Activated CD8-positive, alpha-beta T cell treated with anti-CD3 and anti-CD28 coated beads for 36 hours (primary cell): ENCODE results near the gene CDC42EP3. TPM values are rescaled to one million over a fixed set of nuclear protein-coding genes. Genes with fewer than 3 reads are reported as not detected.

ENCODE experiments used
- ATAC-seq: fragments of 200-7000 bp; cut with Tn5 transposase; one replicate; pipeline ENCODE4 v1.10.0; 2021; ENCODE audit warnings: mild to moderate bottlenecking, moderate library complexity
- CTCF ChIA-PET: fragments of 350-600 bp; sonication (Branson Sonifier 250); formaldehyde crosslinking; loops from one replicate; lab custom pipeline; 2021; ENCODE audit warnings: antibody characterized with exemption; lab: Charles Lee
- POLR2A ChIA-PET: fragments of 350-600 bp; sonication (Branson Sonifier 250); formaldehyde crosslinking; loops from one replicate; lab custom pipeline; 2021; ENCODE audit warnings: antibody characterized with exemption; lab: Charles Lee
- DNase-seq: peaks from one replicate; pipeline ENCODE4 v3.0.0-alpha.2; 2020
- H3K27ac Mint-ChIP-seq: one replicate; pipeline ENCODE4 v1.8.0; 2021; ENCODE audit warnings: mild to moderate bottlenecking, mixed read lengths
- H3K27me3 Mint-ChIP-seq: one replicate; pipeline ENCODE4 v1.8.0; 2021; ENCODE audit warnings: mixed read lengths
- H3K36me3 Mint-ChIP-seq: one replicate; pipeline ENCODE4 v1.8.0; 2021; ENCODE audit warnings: low read depth, mixed read lengths
- H3K4me1 Mint-ChIP-seq: one replicate; pipeline ENCODE4 v1.8.0; 2021; ENCODE audit warnings: low read depth, mixed read lengths
- H3K4me3 Mint-ChIP-seq: one replicate; pipeline ENCODE4 v1.8.0; 2021; ENCODE audit warnings: mild to moderate bottlenecking, moderate library complexity, mixed read lengths
- H3K9me3 Mint-ChIP-seq: one replicate; pipeline ENCODE4 v1.8.0; 2021; ENCODE audit warnings: mixed read lengths
- intact Hi-C: fragments of 100-400 bp; cut with micrococcal nuclease; formaldehyde crosslinking; loops from one replicate; pipeline ENCODE4 v1.10.0; 2022
- total RNA-seq, 2 experiments: library from RNA; stranded (reverse); gene quantifications; one replicate each; pipeline ENCODE4 v1.2.3, GENCODE V29; 2021
- TF ChIP-seq, protein P1 (sequence below): fragments of 200-600 bp; IDR thresholded peaks from one replicate; pipeline ENCODE4 v1.8.0; 2022; ENCODE audit warnings: antibody characterized with exemption, mild to moderate bottlenecking

The CDC42EP3 gene
- total RNA-seq, 2 experiments from 2014 or later = 18.8 to 22.6 TPM

DNA sequence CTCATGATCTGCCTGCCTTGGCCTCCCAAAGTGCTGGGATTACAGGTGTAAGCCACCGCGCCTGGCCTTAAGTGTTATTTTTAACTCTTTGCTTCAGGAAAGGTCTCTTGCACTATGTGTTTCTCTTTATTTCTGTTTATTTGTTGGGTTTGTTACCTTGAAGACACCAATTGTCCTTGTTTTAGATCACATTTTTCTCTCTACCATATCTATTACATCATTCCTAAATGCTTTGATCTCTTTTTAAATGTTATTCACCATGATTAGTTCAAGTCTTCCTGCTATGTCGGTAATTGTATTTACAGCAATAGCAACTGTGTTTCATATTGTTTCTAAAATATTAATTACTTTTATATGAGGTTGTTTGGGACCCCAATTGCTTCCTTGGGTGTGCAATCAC, 77.7 kb downstream of the CDC42EP3 start:
- H3K9me3 Mint-ChIP-seq = peaks cover 28% of the 10 kb centered on the region

DNA sequence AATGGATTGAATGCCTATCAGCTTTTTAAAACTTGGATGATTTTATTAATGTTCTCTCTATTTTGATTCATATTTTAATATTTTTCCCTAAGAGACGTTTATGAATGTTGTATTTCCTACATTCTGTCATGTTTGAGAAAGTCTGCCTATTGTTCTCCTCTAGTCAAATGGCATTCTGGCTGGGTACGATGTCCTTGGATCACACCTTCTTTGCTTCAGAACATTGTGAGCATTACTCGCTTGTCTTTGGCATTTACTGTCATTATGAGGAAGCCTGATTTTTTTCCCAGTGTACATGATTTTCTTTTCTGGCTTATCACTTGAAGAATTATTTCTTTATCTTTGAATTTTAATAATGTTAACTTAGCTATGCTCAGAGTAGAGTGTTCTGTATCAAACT, 78.4 kb downstream of the CDC42EP3 start:
- TF ChIP-seq, protein P1, sequence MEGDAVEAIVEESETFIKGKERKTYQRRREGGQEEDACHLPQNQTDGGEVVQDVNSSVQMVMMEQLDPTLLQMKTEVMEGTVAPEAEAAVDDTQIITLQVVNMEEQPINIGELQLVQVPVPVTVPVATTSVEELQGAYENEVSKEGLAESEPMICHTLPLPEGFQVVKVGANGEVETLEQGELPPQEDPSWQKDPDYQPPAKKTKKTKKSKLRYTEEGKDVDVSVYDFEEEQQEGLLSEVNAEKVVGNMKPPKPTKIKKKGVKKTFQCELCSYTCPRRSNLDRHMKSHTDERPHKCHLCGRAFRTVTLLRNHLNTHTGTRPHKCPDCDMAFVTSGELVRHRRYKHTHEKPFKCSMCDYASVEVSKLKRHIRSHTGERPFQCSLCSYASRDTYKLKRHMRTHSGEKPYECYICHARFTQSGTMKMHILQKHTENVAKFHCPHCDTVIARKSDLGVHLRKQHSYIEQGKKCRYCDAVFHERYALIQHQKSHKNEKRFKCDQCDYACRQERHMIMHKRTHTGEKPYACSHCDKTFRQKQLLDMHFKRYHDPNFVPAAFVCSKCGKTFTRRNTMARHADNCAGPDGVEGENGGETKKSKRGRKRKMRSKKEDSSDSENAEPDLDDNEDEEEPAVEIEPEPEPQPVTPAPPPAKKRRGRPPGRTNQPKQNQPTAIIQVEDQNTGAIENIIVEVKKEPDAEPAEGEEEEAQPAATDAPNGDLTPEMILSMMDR = no peak
- intact Hi-C loops = no loop called here
- Mint-ChIP-seq H3K27ac (no peak overlapping the region), H3K4me3 (no peak overlapping the region), H3K27me3 (no peaks in the 10 kb centered on the region), H3K4me1 (peaks cover 36% of the 10 kb centered on the region), H3K9me3 (peaks cover 25% of the 10 kb centered on the region), H3K36me3 (peaks cover 5% of the 10 kb centered on the region)
- ATAC-seq = no peak
- ChIA-PET CTCF (interaction anchor here (1.2 to 1.4 kb wide), 2 partner anchors 9 to 92 kb away, joined by 3 to 5 read pairs; no protein-coding TSS in a partner anchor), POLR2A (no interaction called here)
- DNase-seq = no peak

More for the DNA sequence above, 77.7 kb downstream of the CDC42EP3 start:
- ChIA-PET POLR2A (no interaction called here), CTCF (no interaction called here)
- no peak overlapping the region for H3K27ac Mint-ChIP-seq
- no peaks in the 10 kb centered on the region for H3K27me3 Mint-ChIP-seq
- TF ChIP-seq, protein P1 = no peak
- intact Hi-C loops = no loop called here
- ATAC-seq (no peak), DNase-seq (no peak)
- H3K36me3 Mint-ChIP-seq = peaks cover 10% of the 10 kb centered on the region
- H3K4me3 Mint-ChIP-seq = no peak overlapping the region
- H3K4me1 Mint-ChIP-seq = peaks cover 31% of the 10 kb centered on the region
